MM.1S (cell line): Measurements from ENCODE around the gene PLA2G7.

Experiments used
- DNase-seq: peaks from one replicate; pipeline ENCODE4 v3.0.0-alpha.2; 2015
- H2AFZ ChIP-seq: fragments of 300-600 bp; sonication (generic); 2 replicates; pipeline ENCODE4 v1.6.0; 2016; ENCODE audit warnings: antibody characterized with exemption, low read length
- H3F3A ChIP-seq: fragments of 300-600 bp; sonication (generic); 2 replicates; pipeline ENCODE4 v1.6.1; 2016; ENCODE audit warnings: mild to moderate bottlenecking, antibody characterized with exemption, low read length, moderate library complexity, mixed read lengths; ENCODE audit not compliant: insufficient read depth
- H3K27ac ChIP-seq: fragments of 300-600 bp; sonication (generic); 2 replicates; pipeline ENCODE4 v1.5.1; 2016; ENCODE audit warnings: mild to moderate bottlenecking, low read length
- H3K27me3 ChIP-seq: fragments of 300-600 bp; sonication (generic); replicated peaks from 2 replicates; pipeline ENCODE4 v1.6.0; 2016; ENCODE audit warnings: low read length; ENCODE audit not compliant: insufficient read depth
- H3K36me3 ChIP-seq: fragments of 300-600 bp; sonication (generic); replicated peaks from 2 replicates; pipeline ENCODE4 v1.6.1; 2016; ENCODE audit warnings: mild to moderate bottlenecking, low read length, mixed read lengths; ENCODE audit not compliant: insufficient read depth
- H3K4me1 ChIP-seq: fragments of 300-600 bp; sonication (generic); 2 replicates; pipeline ENCODE4 v1.6.1; 2016; ENCODE audit warnings: low read length, mixed read lengths
- H3K4me2 ChIP-seq: fragments of 300-600 bp; sonication (generic); 2 replicates; pipeline ENCODE4 v1.6.0; 2016; ENCODE audit warnings: low read depth, low read length
- H3K4me3 ChIP-seq: fragments of 300-600 bp; sonication (generic); 2 replicates; pipeline ENCODE4 v1.5.1; 2016; ENCODE audit warnings: low read length, mixed read lengths
- H3K79me2 ChIP-seq: fragments of 300-600 bp; sonication (generic); 2 replicates; pipeline ENCODE4 v1.6.1; 2016; ENCODE audit warnings: mixed run types, low read length, mixed read lengths
- H3K9ac ChIP-seq: fragments of 300-600 bp; sonication (generic); 2 replicates; pipeline ENCODE4 v1.6.1; 2016; ENCODE audit warnings: low read length, mixed read lengths
- H3K9me2 ChIP-seq: fragments of 300-600 bp; sonication (generic); replicated peaks from 2 replicates; pipeline ENCODE4 v1.6.1; 2016; ENCODE audit warnings: mild to moderate bottlenecking, low read length, mixed read lengths; ENCODE audit not compliant: insufficient read depth
- H3K9me3 ChIP-seq: fragments of 300-600 bp; sonication (generic); replicated peaks from 2 replicates; pipeline ENCODE4 v1.6.1; 2016; ENCODE audit warnings: mild to moderate bottlenecking, low read length, mixed read lengths; ENCODE audit not compliant: insufficient read depth
- H4K20me1 ChIP-seq: fragments of 300-600 bp; sonication (generic); 2 replicates; pipeline ENCODE4 v1.6.1; 2016; ENCODE audit warnings: mild to moderate bottlenecking, low read length, moderate library complexity, mixed read lengths; ENCODE audit not compliant: insufficient read depth
- EZH2 ChIP-seq: fragments of 300-600 bp; sonication (generic); optimal IDR thresholded peaks from 2 replicates; pipeline ENCODE3; 2017; ENCODE audit warnings: low read depth, mild to moderate bottlenecking, antibody characterized with exemption, low read length, mixed read lengths
- EZH2phosphoT487 ChIP-seq: fragments of 300-600 bp; sonication (generic); IDR thresholded peaks from 2 replicates; pipeline ENCODE4 v1.6.1; 2018; ENCODE audit warnings: antibody characterized with exemption, low read length
- TF ChIP-seq, protein P1 (sequence below): fragments of 300-600 bp; sonication (generic); IDR thresholded peaks from 2 replicates; pipeline ENCODE4 v1.5.1; 2016; ENCODE audit warnings: antibody characterized with exemption, low read length, mixed read lengths

PLA2G7 gene

DNA sequence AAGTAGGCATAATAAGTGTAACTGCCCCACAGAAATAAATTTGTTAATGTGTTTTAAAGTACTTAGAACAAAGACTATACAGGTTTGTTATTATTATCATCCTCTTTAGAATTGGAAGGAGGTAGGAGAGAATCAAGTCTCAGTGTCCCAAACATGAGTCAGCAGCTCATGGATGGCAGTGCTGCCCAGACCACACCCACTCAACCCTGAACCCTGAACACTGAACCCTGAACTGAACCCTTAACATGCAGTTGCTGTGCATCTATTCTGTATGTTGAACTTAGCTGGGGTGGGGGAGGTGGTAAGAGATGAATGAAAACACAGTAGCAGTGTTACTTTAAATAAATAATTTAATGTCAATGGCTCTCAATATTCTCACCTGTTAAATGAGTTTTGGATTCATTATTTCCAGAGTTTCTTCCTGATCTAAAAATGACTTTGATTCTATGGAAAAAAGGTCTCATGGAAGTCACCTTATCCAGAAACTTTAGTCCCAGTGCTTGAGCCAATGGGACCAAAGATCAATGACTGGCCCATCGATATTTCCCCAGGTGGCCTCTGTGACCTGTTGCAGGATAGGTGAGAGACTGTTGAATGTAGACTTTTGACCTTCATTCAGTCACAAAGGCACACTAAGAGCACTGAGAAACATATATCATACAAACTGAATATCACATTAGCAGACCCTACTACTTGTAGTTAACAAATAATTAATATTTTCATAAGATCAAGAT lies 8.4 kb upstream of the PLA2G7 start:
- no peak overlapping the region for H3K9ac ChIP-seq
- H3F3A ChIP-seq, result no peaks in the 10 kb centered on the region
- H3K27ac ChIP-seq, result no peak overlapping the region

DNA sequence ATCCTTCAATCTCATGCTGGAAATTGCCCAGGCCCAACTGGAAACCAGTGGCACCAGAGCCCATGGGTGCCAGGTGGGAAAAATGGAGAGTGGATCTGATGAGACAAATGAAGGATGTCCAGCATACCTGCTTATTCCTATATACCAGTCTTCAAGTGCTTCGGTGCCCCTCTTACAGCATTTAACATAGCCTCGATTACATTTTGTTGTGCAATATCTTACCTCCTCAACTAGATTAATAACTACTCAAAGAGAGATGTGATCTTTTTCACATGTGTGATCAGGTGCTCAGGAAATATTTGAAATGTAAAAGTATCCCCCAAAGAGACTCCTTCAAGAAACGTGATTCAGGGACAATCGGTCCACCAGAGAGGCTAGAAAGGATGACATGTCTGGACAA lies 6.7 kb upstream of the PLA2G7 start:
- H3K9me2 ChIP-seq, result no peaks in the 10 kb centered on the region
- DNase-seq, result no peak
- H3K79me2 ChIP-seq, result no peaks in the 10 kb centered on the region
- no peak overlapping the region for H3K9ac ChIP-seq
- no peaks in the 10 kb centered on the region for H3F3A ChIP-seq
- no peak overlapping the region for H2AFZ ChIP-seq
- no peaks in the 10 kb centered on the region for H3K9me3 ChIP-seq
- H3K4me2 ChIP-seq, result no peak overlapping the region
- H3K27me3 ChIP-seq, result no peaks in the 10 kb centered on the region
- no peak overlapping the region for H3K4me3 ChIP-seq
- H3K4me1 ChIP-seq, result no peaks in the 10 kb centered on the region
- H4K20me1 ChIP-seq, result no peaks in the 10 kb centered on the region
- no peaks in the 10 kb centered on the region for H3K36me3 ChIP-seq
- TF ChIP-seq, protein P1, sequence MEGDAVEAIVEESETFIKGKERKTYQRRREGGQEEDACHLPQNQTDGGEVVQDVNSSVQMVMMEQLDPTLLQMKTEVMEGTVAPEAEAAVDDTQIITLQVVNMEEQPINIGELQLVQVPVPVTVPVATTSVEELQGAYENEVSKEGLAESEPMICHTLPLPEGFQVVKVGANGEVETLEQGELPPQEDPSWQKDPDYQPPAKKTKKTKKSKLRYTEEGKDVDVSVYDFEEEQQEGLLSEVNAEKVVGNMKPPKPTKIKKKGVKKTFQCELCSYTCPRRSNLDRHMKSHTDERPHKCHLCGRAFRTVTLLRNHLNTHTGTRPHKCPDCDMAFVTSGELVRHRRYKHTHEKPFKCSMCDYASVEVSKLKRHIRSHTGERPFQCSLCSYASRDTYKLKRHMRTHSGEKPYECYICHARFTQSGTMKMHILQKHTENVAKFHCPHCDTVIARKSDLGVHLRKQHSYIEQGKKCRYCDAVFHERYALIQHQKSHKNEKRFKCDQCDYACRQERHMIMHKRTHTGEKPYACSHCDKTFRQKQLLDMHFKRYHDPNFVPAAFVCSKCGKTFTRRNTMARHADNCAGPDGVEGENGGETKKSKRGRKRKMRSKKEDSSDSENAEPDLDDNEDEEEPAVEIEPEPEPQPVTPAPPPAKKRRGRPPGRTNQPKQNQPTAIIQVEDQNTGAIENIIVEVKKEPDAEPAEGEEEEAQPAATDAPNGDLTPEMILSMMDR, result no peak
- TF ChIP-seq EZH2, result no peak
- no peak for TF ChIP-seq EZH2phosphoT487
- no peak overlapping the region for H3K27ac ChIP-seq

More for the DNA sequence above, 8.4 kb upstream of the PLA2G7 start:
- no peak for DNase-seq
- Histone ChIP-seq H3K9me3 (no peaks in the 10 kb centered on the region), H3K4me3 (no peak overlapping the region), H3K36me3 (no peaks in the 10 kb centered on the region), H3K79me2 (no peaks in the 10 kb centered on the region), H3K9me2 (no peaks in the 10 kb centered on the region), H3K4me2 (no peak overlapping the region), H3K27me3 (no peaks in the 10 kb centered on the region), H4K20me1 (no peaks in the 10 kb centered on the region), H2AFZ (no peak overlapping the region), H3K4me1 (no peaks in the 10 kb centered on the region)
- TF ChIP-seq, protein P1, result no peak
- TF ChIP-seq EZH2 (no peak), EZH2phosphoT487 (no peak)

DNA sequence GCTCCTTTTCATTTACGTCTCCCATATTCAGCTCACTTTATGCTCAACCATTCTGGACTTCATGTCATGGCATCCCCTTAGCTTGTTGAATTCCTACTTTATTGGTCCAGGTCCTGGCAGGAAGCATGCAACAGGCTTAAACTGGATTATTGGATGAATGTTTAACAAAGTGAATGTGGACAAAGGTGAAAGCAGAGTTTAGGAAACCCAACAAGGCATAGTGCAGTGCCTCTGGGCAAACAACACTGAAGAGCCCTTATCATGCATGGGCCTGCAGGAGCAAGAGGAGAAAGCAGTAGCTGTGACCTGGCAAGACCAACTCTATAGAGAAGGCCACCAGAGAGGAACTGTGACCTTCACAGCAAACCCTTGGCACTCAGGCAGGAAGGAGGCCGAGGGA lies 6.3 kb upstream of the PLA2G7 start:
- Histone ChIP-seq H3K36me3 (no peaks in the 10 kb centered on the region), H3K9me2 (no peaks in the 10 kb centered on the region), H2AFZ (no peak overlapping the region), H3K4me3 (no peak overlapping the region), H4K20me1 (no peaks in the 10 kb centered on the region), H3F3A (no peaks in the 10 kb centered on the region), H3K9ac (no peak overlapping the region), H3K4me1 (no peaks in the 10 kb centered on the region), H3K79me2 (no peaks in the 10 kb centered on the region), H3K9me3 (no peaks in the 10 kb centered on the region), H3K4me2 (no peak overlapping the region), H3K27ac (no peak overlapping the region), H3K27me3 (no peaks in the 10 kb centered on the region)
- no peak for DNase-seq
- TF ChIP-seq, protein P1, result no peak
- TF ChIP-seq EZH2 (no peak), EZH2phosphoT487 (no peak)
